Peyer's patch (tissue), 4 donors: ENCODE measurements around the gene SIRT5. TPM values are rescaled to one million over a fixed set of nuclear protein-coding genes. Genes with fewer than 3 reads are reported as not detected.

Experiments
- DNase-seq, 3 donors: peaks; one replicate each; pipeline ENCODE4 v3.0.0-alpha.2; 2017 to 2019
- H3K27ac ChIP-seq, 4 donors: fragments of 200-600 bp; sonication (generic); one replicate each; pipeline ENCODE4 v1.5.1; 2016 to 2019
- H3K27me3 ChIP-seq, 2 donors: fragments of 200-600 bp; sonication (generic); one replicate each; pipeline ENCODE4 v1.5.1; 2019
- H3K36me3 ChIP-seq, 3 donors: fragments of 200-600 bp; sonication (generic); one replicate each; pipeline ENCODE4 v1.5.1; 2016 to 2019
- H3K4me1 ChIP-seq, 4 donors: fragments of 200-600 bp; sonication (generic); one replicate each; pipeline ENCODE4 v1.5.1; 2016 to 2019
- H3K4me3 ChIP-seq, 4 donors: fragments of 200-600 bp; sonication (generic); 1 replicate in 3 of 4; 2 replicates in 1 of 4; pipeline ENCODE4 v1.5.1; 2016 to 2019; ENCODE audit warnings: mild to moderate bottlenecking in 1 of 4
- H3K9me3 ChIP-seq, 4 donors: fragments of 200-600 bp; sonication (generic); one replicate each; pipeline ENCODE4 v1.5.1; 2016 to 2019; ENCODE audit warnings: mild to moderate bottlenecking in 1 of 4
- POLR2A ChIP-seq, 2 donors: fragments of 450-650 bp; IDR thresholded peaks; one replicate each; pipeline ENCODE4 v1.5.1; 2017; ENCODE audit warnings: antibody characterized with exemption in 2 of 2, mild to moderate bottlenecking in 2 of 2, moderate library complexity in 2 of 2
- total RNA-seq, 4 donors: library from RNA; depleted of rRNA; stranded (reverse); fragments of >200 nt; gene quantifications; one replicate each; pipeline ENCODE4 v1.1.0, GENCODE V29; 2016
- TF ChIP-seq, protein P1 (sequence below), 6 experiments: fragments of 450-650 bp in 4 of 6; fragments of 200-600 bp in 2 of 6; sonication (generic) in 1 of 6; IDR thresholded peaks; one replicate each; pipeline ENCODE4 v1.5.1; 2017 to 2019; ENCODE audit warnings: antibody characterized with exemption in 6 of 6, mild to moderate bottlenecking in 3 of 6, moderate library complexity in 1 of 6

SIRT5 gene
- total RNA-seq, 4 donors from 2014 or later: 6.8 to 22.1 (median 18.1) TPM

DNA sequence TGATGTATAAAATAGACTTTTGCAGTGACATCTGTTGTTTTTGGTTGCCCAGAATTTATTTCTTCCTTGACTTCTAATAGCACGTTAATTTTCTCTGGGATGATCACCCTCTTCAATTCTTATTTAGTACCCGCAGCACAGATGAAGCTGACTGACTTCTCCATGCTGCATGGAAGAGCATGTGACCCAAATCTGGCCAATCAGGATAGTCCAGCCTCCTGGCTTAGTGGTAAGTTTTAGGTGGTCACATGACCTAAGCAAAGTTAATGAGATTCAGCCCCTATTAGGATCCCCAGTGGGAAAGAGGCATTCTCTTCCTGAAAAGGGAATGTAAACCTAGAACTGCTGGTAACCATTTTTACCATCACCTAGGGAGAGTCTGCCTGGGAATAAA, 13.8 kb upstream of the SIRT5 start:
- DNase-seq: no peak
- Histone ChIP-seq H3K4me1 (no peaks in the 10 kb centered on the region), H3K9me3 (no peaks in the 10 kb centered on the region), H3K27me3 (no peaks in the 10 kb centered on the region), H3K4me3 (no peak overlapping the region), H3K27ac (no peak overlapping the region), H3K36me3 (no peaks in the 10 kb centered on the region)
- no peak for TF ChIP-seq POLR2A (IDR thresholded peaks at IDR 0.05)
- TF ChIP-seq, protein P1, sequence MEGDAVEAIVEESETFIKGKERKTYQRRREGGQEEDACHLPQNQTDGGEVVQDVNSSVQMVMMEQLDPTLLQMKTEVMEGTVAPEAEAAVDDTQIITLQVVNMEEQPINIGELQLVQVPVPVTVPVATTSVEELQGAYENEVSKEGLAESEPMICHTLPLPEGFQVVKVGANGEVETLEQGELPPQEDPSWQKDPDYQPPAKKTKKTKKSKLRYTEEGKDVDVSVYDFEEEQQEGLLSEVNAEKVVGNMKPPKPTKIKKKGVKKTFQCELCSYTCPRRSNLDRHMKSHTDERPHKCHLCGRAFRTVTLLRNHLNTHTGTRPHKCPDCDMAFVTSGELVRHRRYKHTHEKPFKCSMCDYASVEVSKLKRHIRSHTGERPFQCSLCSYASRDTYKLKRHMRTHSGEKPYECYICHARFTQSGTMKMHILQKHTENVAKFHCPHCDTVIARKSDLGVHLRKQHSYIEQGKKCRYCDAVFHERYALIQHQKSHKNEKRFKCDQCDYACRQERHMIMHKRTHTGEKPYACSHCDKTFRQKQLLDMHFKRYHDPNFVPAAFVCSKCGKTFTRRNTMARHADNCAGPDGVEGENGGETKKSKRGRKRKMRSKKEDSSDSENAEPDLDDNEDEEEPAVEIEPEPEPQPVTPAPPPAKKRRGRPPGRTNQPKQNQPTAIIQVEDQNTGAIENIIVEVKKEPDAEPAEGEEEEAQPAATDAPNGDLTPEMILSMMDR (IDR thresholded peaks at IDR 0.05): no peak

DNA sequence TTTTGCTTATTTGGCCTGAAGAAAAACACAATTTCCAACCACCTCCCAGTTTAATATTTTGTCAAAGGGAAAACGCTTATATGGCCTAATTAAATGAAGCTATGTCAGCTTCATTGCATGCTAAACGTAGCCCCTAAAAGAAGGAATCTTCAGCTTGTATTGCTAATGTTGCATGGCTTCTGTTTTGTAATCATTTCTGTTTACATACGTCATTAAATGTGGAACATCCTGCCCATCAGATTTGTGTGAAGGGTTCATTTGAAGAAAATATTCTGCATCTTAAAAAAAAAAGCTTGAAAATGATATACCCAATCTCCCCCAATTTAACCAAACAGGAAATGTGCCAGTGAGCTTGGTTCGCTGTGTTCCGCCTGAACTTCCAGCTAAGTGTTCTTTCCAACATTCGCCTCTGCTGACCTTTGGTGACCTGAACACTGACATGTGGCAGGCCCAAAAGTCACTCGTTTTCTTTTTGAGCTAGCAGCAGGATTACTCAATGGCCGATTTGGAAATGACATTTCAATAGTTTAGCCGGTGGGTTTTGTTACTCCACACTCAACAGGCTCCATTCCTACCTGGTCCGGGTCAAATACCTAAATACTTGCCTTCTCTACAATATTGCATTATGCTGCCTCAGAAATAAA, 12.7 kb upstream of the SIRT5 start:
- Histone ChIP-seq H3K27ac (no peak overlapping the region), H3K27me3 (no peaks in the 10 kb centered on the region), H3K9me3 (no peaks in the 10 kb centered on the region), H3K4me1 (no peaks in the 10 kb centered on the region), H3K36me3 (no peaks in the 10 kb centered on the region), H3K4me3 (no peak overlapping the region)
- TF ChIP-seq POLR2A (IDR thresholded peaks at IDR 0.05): no peak
- TF ChIP-seq, protein P1 (IDR thresholded peaks at IDR 0.05): no peak
- DNase-seq: no peak

DNA sequence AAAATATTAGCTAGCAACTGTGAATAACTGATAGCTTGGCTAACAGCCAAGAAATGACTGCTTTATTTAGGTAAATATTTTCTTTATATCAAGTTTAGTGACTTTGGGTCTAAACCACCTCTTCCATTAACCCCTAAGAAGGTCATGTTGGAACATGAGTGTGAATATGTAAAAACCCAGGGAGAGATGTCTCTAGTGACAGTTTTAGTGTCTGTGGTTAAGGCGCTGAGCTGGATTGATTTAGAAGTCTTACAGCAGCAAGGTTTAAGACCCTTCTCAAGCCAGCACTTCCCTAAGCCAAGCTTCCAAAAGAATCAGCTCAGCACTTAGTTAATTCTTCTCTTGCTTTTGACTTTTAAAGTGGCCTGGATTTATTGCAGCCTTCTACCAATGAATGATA, 11.4 kb upstream of the SIRT5 start:
- TF ChIP-seq, protein P1 (IDR thresholded peaks at IDR 0.05): no peak
- no peak for TF ChIP-seq POLR2A (IDR thresholded peaks at IDR 0.05)
- H3K4me1 ChIP-seq: no peaks in the 10 kb centered on the region
- H3K27ac ChIP-seq: no peak overlapping the region
- H3K27me3 ChIP-seq: no peaks in the 10 kb centered on the region
- H3K4me3 ChIP-seq: no peak overlapping the region
- H3K36me3 ChIP-seq: no peaks in the 10 kb centered on the region
- no peaks in the 10 kb centered on the region for H3K9me3 ChIP-seq
- DNase-seq: no peak

DNA sequence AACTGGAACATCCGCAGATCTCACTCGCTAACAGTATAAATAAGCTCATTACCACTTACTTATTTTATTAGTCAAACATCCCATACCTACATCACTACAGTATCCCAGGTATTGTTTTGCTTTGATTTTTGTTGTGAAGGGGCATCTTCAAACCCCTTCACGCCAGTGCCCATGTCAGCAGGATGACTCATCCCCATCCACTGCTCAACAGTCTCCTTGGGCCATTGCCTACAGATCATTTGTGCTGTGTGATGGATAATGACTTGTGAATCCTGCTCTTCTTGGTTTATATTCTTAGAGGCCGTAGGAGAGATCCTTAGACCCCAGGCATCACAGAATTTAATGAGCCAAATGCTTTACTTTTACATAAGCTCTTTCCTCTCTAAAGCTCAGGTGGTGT, 8.5 kb upstream of the SIRT5 start:
- Histone ChIP-seq H3K4me1 (no peaks in the 10 kb centered on the region), H3K27me3 (no peaks in the 10 kb centered on the region), H3K36me3 (no peaks in the 10 kb centered on the region), H3K4me3 (no peak overlapping the region), H3K9me3 (no peaks in the 10 kb centered on the region), H3K27ac (no peak overlapping the region)
- DNase-seq: no peak
- TF ChIP-seq, protein P1 (IDR thresholded peaks at IDR 0.05): no peak
- TF ChIP-seq POLR2A (IDR thresholded peaks at IDR 0.05): no peak

DNA sequence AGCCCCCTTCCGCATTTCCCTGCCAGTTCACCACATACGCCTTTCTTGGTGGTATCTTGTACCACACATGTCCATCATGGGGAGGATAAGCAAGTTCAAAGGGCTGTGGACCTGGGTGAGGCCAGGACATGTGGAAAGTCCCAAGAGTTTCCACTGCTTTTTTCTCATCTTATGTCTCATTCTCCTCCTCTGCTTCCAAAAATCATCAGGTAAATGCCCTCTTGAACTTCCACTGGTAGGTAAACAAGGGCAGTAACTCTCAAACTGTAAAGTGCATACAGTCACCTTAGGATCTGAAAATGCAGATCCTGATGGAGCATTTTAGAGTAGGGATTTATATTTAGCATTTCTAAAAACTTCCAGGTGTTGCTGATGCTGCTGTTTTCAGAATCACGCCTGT, 7.9 kb upstream of the SIRT5 start:
- no peaks in the 10 kb centered on the region for H3K27me3 ChIP-seq
- DNase-seq: no peak
- no peak overlapping the region for H3K4me3 ChIP-seq
- no peak overlapping the region for H3K27ac ChIP-seq
- no peak for TF ChIP-seq POLR2A (IDR thresholded peaks at IDR 0.05)
- TF ChIP-seq, protein P1 (IDR thresholded peaks at IDR 0.05): no peak
- H3K4me1 ChIP-seq: no peaks in the 10 kb centered on the region
- no peaks in the 10 kb centered on the region for H3K36me3 ChIP-seq
- H3K9me3 ChIP-seq: no peaks in the 10 kb centered on the region

DNA sequence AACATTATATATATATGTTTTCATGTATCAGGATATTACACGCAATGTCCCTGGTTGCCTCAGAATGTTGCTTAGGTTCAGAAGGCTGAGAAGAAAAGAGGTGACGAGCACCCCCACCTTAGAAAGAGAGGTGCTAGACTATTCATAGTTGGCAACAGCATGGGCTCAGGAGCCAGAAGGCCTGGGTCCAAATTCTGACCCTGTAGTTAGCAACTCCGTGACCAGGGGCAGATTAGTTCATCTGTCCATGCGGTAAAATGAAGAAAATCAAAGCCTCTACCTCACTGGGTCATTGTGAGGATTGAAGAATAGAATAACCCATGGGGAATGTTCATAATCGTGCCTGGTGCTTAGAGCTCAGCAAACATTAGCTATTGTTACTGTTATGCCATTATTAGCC, 5.4 kb upstream of the SIRT5 start:
- no peak for DNase-seq
- H3K4me3 ChIP-seq: no peak overlapping the region

More for the DNA sequence above, 5.4 kb upstream of the SIRT5 start:
- Histone ChIP-seq H3K9me3 (no peaks in the 10 kb centered on the region), H3K27me3 (no peaks in the 10 kb centered on the region), H3K36me3 (no peaks in the 10 kb centered on the region), H3K27ac (no peak overlapping the region), H3K4me1 (peaks cover 0 to 6% (median 2%) of the 10 kb centered on the region in 4 donors)
- TF ChIP-seq, protein P1 (IDR thresholded peaks at IDR 0.05): no peak
